ENCODE data around the gene TSPOAP1. TPM values are rescaled to one million over a fixed set of nuclear protein-coding genes. Genes with fewer than 3 reads are reported as not detected.

The TSPOAP1 gene
- total and polyA plus RNA-seq, 10 of the 15 experiments (the other 5 are each of a cell fraction or from before 2014, with no cell fraction given): 0.58 to 16.4 (median 4.2) TPM; not detected in 1

GRCh38 chr17:58332778-58333735, 4.5 kb upstream of the TSPOAP1 start:
- Histone ChIP-seq H3K4me2 (ENCODE audit: control insufficient read depth, insufficient read depth) (peak overlapping the region; percentile 99), H4K20me1 (ENCODE audit: control insufficient read depth, insufficient read depth) (no peaks in the 10 kb centered on the region; the same call in 1 of the 2 replicates), H3K9me3 (replicated peaks; ENCODE audit: control insufficient read depth, insufficient read depth, low read length) (no peaks in the 10 kb centered on the region; the same call in 2 of the 3 replicates), H3K27me3 (replicated peaks in 1 of 2; ENCODE audit: control insufficient read depth in 2 of 2, insufficient read depth in 2 of 2, low read length in 1 of 2) (no peaks in the 10 kb centered on the region), H3K9ac (ENCODE audit: control insufficient read depth, insufficient read depth, low read length) (peak overlapping the region; percentile 100), H3K79me2 (ENCODE audit: control insufficient read depth, insufficient read depth, low read length) (peaks cover 88% of the 10 kb centered on the region), H3K4me1 (ENCODE audit: control insufficient read depth, insufficient read depth, low read length) (peaks cover 45% of the 10 kb centered on the region), H3K4me3 (peak overlapping the region; percentile 83), H3K36me3 (ENCODE audit: control insufficient read depth in 2 of 2, insufficient read depth in 2 of 2, low read length in 1 of 2) (peaks cover 6 to 14% of the 10 kb centered on the region in 2 experiments), H2AFZ (ENCODE audit: control insufficient read depth, low read depth, low read length) (no peak overlapping the region), H3K27ac (ENCODE audit: control insufficient read depth, insufficient read depth) (peak overlapping the region; percentile 100)
- ChIA-PET CTCF (interaction anchor here (1.0 to 3.2 kb wide), 6 partner anchors 8 to 82 kb away, joined by 3 to 28 read pairs (median 8); partner anchors contain the start of gene RNF43), RAD21 (ENCODE audit: unreplicated experiment) (interaction anchor here (0.8 to 18.1 kb wide), 9 partner anchors 9 to 379 kb away, joined by 3 to 323 read pairs (median 3); partner anchors contain the start of genes RNF43 and SUPT4H1), POLR2A (interaction anchor here (0.5 to 18.5 kb wide), 9 partner anchors 11 to 772 kb away, joined by 3 to 373 read pairs (median 4); partner anchors contain the start of genes RNF43 and SUPT4H1), SMC1A (ENCODE audit: uncharacterized antibody, unreplicated experiment) (interaction anchor here (1.2 to 8.6 kb wide), 6 partner anchors 11 to 84 kb away, joined by 3 to 143 read pairs (median 8); partner anchors contain the start of genes RNF43 and SUPT4H1)
- in situ Hi-C loops (cut with MboI): loop anchor here (10.0 kb wide), 1 partner anchor 1502 kb away; no protein-coding TSS in a partner anchor
- DNase-seq (ENCODE audit: low read depth, low spot score) (no peak), FAIRE-seq (no peak), ATAC-seq (no peak)
- 0% methylated on average over 19 of the region's 21 CpGs for WGBS (ENCODE audit: insufficient coverage, insufficient replicate concordance, low lambda C conversion rate, missing lambda C conversion rate)
- no TSS peak for BruUV-seq (replicated peaks)
- intact Hi-C loops (cut with micrococcal nuclease; ENCODE audit: unreplicated experiment): no loop called here
- TF ChIP-seq NBN (IDR thresholded peaks at IDR 0.05): no peak
- TF ChIP-seq YBX1 (IDR thresholded peaks at IDR 0.05): no peak
- peak; percentile 73 for TF ChIP-seq DPF2 (IDR thresholded peaks at IDR 0.05)
- no peak for TF ChIP-seq HCFC1 (IDR thresholded peaks at IDR 0.05; ENCODE audit: low read length)
- peak; percentile 95 for TF ChIP-seq MLLT1 (IDR thresholded peaks at IDR 0.05)
- peak in 1 of 2 experiments; percentile 28; a peak in 1 of 4 replicates for TF ChIP-seq BHLHE40 (IDR thresholded peaks at IDR 0.05; ENCODE audit: borderline replicate concordance in 1 of 2, low read depth in 2 of 2, low read length in 1 of 2)
- no peak for TF ChIP-seq ZNF217 (IDR thresholded peaks at IDR 0.05)
- 0 out of 2 replicates have a peak, but pooled peaks have one; percentile 53 for TF ChIP-seq POLR2AphosphoS2 (IDR thresholded peaks at IDR 0.05; ENCODE audit: low read depth, low read length)
- no peak for TF ChIP-seq ZNF24 (IDR thresholded peaks at IDR 0.05)
- TF ChIP-seq BCL3 (IDR thresholded peaks at IDR 0.05; ENCODE audit: borderline replicate concordance, insufficient read depth, low read depth, low read length, poor library complexity, severe bottlenecking): peak; percentile 35
- peak; percentile 19; the same call in 1 of the 2 replicates for TF ChIP-seq CREM (IDR thresholded peaks at IDR 0.05; ENCODE audit: low read depth)
- peak; percentile 75 for TF ChIP-seq IKZF1 (conservative IDR thresholded peaks at IDR 0.05)
- TF ChIP-seq MXI1 (IDR thresholded peaks at IDR 0.05; ENCODE audit: low read depth, low read length): no peak
- no peak for TF ChIP-seq PAX8 (IDR thresholded peaks at IDR 0.05)
- TF ChIP-seq BRCA1 (IDR thresholded peaks at IDR 0.05; ENCODE audit: low read depth, low read length): no peak
- no peak for TF ChIP-seq SMAD1 (IDR thresholded peaks at IDR 0.05; ENCODE audit: low read depth, partially characterized antibody)
- TF ChIP-seq NFYB (IDR thresholded peaks at IDR 0.05; ENCODE audit: insufficient read depth, low read depth, low read length): no peak
- TF ChIP-seq KAT2A (conservative IDR thresholded peaks at IDR 0.05; ENCODE audit: control insufficient read depth, low read depth, low read length): no peak
- no peak for TF ChIP-seq USF2 (IDR thresholded peaks at IDR 0.05; ENCODE audit: borderline replicate concordance, low read depth, low read length)
- no peak for TF ChIP-seq RCOR1 (conservative IDR thresholded peaks at IDR 0.05; ENCODE audit: low read depth, low read length)

Data from GM12878 (cell line).